Erythroblast (primary cell): Measurements from ENCODE around the gene KRT12.

Experiments used
- DNase-seq, 2 experiments: peaks; one replicate each; lab custom pipeline; 2025; lab: John Stamatoyannopoulos, UW
- GATA1 ChIP-seq: IDR thresholded peaks from 2 replicates; pipeline ENCODE4 v1.6.1; 2011; ENCODE audit warnings: low read depth, mild to moderate bottlenecking, control low read depth, low read length, moderate library complexity
- POLR2A ChIP-seq: IDR thresholded peaks from 2 replicates; pipeline ENCODE4 v1.6.1; 2011; ENCODE audit warnings: mild to moderate bottlenecking, low read length

KRT12 gene

GRCh38 chr17:40866838-40867237 is at the start of gene KRT12:
TSS of gene KRT12 (minus strand) at chr17:40867223. CDS start at chr17:40867186, 37 bp downstream.
- no peak for TF ChIP-seq POLR2A
- TF ChIP-seq GATA1 = no peak
- no peak for DNase-seq

GRCh38 chr17:40916366-40916765 is 49.3 kb upstream of the KRT12 start:
- DNase-seq = no peak
- TF ChIP-seq GATA1 (no peak), POLR2A (no peak)

GRCh38 chr17:40915721-40916256 is 48.8 kb upstream of the KRT12 start:
- DNase-seq = no peak
- TF ChIP-seq GATA1 (no peak), POLR2A (no peak)

- TF ChIP-seq POLR2A (no peak), GATA1 (no peak)
- no peak for DNase-seq
Observed at GRCh38 chr17:40915199-40915661, 48.2 kb upstream of the KRT12 start.

GRCh38 chr17:40914075-40914855 is 47.2 kb upstream of the KRT12 start:
- no peak for DNase-seq
- TF ChIP-seq GATA1 = no peak
- TF ChIP-seq POLR2A = no peak

DNA sequence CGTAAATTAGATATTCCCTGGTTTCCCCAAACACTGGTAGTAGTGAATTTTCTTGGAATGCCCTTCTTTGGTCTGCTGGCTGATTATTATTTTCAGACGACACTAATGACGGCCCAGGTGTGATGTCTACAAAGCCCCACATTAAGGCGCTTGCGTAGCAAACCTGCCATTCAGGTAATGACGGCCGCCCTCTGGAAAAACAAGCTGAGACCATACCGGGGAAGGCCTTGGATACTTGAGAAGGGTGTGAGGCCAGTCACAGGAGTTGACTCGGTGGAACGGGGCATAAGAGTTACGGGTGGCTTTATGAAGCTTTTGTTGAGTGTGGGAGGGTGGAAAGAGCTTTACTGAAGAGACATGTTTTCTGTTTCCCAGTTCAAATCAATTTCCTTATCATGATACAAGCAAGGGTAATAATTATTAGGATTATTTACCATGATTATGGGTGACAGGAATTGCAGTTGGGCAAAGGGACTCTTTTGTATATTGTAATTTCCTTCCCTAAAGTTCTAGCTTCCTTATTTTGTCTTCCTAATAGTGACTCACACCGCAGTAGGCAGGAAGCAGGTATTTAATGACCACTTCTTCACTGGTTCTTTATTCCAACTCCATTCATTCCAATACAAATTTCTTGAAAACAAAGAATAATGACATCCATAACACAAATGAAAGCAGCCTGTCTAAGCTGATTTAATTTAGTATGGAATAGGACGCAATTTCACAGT is 45.6 kb upstream of the KRT12 start:
- no peak for DNase-seq
- TF ChIP-seq POLR2A (no peak), GATA1 (no peak)

- DNase-seq = no peak
Observed at GRCh38 chr17:40910441-40910841, 43.4 kb upstream of the KRT12 start.

DNA sequence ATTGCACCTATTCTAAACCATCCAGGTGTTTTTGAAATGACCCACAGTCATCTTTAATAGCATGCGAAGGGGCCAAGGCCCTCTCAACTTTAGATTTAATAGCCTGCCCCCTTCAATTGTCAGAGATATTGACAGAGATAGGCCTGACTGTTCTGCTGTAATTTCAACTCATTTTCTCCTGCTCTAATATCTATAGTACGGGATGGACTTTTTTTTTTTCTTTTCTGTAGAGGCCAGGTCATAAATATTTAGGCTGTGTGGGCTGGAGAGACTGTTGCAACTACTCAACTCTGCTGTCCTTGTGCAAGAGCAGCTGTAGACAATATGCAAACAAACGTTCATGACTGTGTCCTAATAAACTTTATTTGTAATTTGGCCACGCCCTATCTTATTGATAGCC is 42.7 kb upstream of the KRT12 start:
- DNase-seq = no peak
- TF ChIP-seq GATA1 (no peak), POLR2A (no peak)

More at GRCh38 chr17:40910441-40910841, 43.4 kb upstream of the KRT12 start:
- TF ChIP-seq POLR2A (no peak), GATA1 (no peak)

DNA sequence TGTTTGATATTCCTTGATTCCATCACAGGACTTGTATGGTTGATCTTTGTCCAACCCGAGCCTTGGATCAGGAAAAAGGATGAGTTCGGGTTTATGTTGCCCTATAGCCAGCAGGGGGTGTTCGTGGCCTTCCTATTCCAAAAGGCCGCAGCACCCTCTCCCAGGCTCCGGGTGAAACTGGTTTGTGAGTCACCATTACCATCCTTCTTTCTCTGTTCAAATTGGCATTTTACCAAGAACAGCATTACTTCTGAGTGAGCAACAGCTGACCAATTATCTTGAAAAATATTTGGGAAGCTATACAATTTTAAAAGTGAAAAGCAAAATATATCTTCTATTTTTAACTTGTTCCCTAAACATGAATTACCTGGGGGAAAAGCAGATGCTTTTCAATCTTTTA is 42.3 kb upstream of the KRT12 start:
- TF ChIP-seq POLR2A (no peak), GATA1 (no peak)
- DNase-seq = peak; percentile 56 to 78

- TF ChIP-seq GATA1 = no peak
- TF ChIP-seq POLR2A = no peak
- no peak for DNase-seq
Observed at GRCh38 chr17:40906613-40907012, 39.6 kb upstream of the KRT12 start.

- TF ChIP-seq POLR2A = no peak
- no peak for TF ChIP-seq GATA1
- no peak for DNase-seq
Observed at GRCh38 chr17:40905370-40905769, 38.3 kb upstream of the KRT12 start.

- TF ChIP-seq GATA1 (no peak), POLR2A (no peak)
- no peak for DNase-seq
Observed at GRCh38 chr17:40903129-40903847, 36.3 kb upstream of the KRT12 start.

- TF ChIP-seq GATA1 (no peak), POLR2A (no peak)
- DNase-seq = no peak
Observed at GRCh38 chr17:40902498-40902897, 35.5 kb upstream of the KRT12 start.
